HepG2 (cell line): ENCODE results near the gene CARD16. TPM values are rescaled to one million over a fixed set of nuclear protein-coding genes. Genes with fewer than 3 reads are reported as not detected.

Experiments
- ATF7-NPFF ChIP-seq: sonication (generic); formaldehyde crosslinking; IDR thresholded peaks from 2 replicates; pipeline ENCODE4 v1.8.1; 2023; ENCODE audit warnings: mild to moderate bottlenecking, low read depth, missing genetic modification reagents, moderate library complexity
- ATRX ChIP-seq: sonication (generic); formaldehyde crosslinking; IDR thresholded peaks from 2 replicates; pipeline ENCODE4 v1.4.0; 2020; ENCODE audit warnings: missing genetic modification reagents, borderline replicate concordance
- EZH2 ChIP-seq: conservative IDR thresholded peaks from 2 replicates; pipeline ENCODE4 v1.6.1; 2012; ENCODE audit warnings: mild to moderate bottlenecking, low read depth, low read length, moderate library complexity
- FLYWCH1 ChIP-seq: sonication (generic); formaldehyde crosslinking; IDR thresholded peaks from 2 replicates; pipeline ENCODE4 v1.8.1; 2023; ENCODE audit warnings: mild to moderate bottlenecking, missing genetic modification reagents
- GATAD2A ChIP-seq: IDR thresholded peaks from 2 replicates; pipeline ENCODE4 v1.6.1; 2016
- HDAC6 ChIP-seq: fragments of 200-600 bp; sonication (generic); IDR thresholded peaks from 2 replicates; pipeline ENCODE4 v1.7.0; 2017; ENCODE audit warnings: mild to moderate bottlenecking, antibody characterized with exemption, low read length, low read depth
- HNRNPUL1 ChIP-seq: fragments of 200-400 bp; formaldehyde crosslinking; IDR thresholded peaks from 2 replicates; pipeline ENCODE4 v1.6.1; 2017; ENCODE audit warnings: low read depth, mild to moderate bottlenecking, low read length, moderate library complexity
- JDP2 ChIP-seq: sonication (generic); formaldehyde crosslinking; IDR thresholded peaks from 2 replicates; pipeline ENCODE4 v1.8.1; 2022; ENCODE audit warnings: missing genetic modification reagents, borderline replicate concordance
- KDM6A ChIP-seq: IDR thresholded peaks from 2 replicates; pipeline ENCODE4 v1.6.1; 2016; ENCODE audit warnings: low read depth
- KLF12 ChIP-seq: sonication (generic); formaldehyde crosslinking; IDR thresholded peaks from 2 replicates; pipeline ENCODE4 v1.4.0; 2020; ENCODE audit warnings: missing genetic modification reagents, borderline replicate concordance
- KLF6 ChIP-seq: IDR thresholded peaks from 2 replicates; pipeline ENCODE4 v1.8.0; 2016; ENCODE audit warnings: missing biosample characterization, missing genetic modification reagents
- MED8 ChIP-seq: sonication (generic); formaldehyde crosslinking; IDR thresholded peaks from 2 replicates; pipeline ENCODE4 v1.8.1; 2023; ENCODE audit warnings: mild to moderate bottlenecking, missing genetic modification reagents; ENCODE audit not compliant: insufficient replicate concordance
- MIER2 ChIP-seq: IDR thresholded peaks from 2 replicates; pipeline ENCODE4 v1.6.1; 2016; ENCODE audit warnings: missing biosample characterization, missing genetic modification reagents
- NPAS2 ChIP-seq: sonication (generic); formaldehyde crosslinking; IDR thresholded peaks from 2 replicates; pipeline ENCODE4 v1.8.0; 2022; ENCODE audit warnings: mild to moderate bottlenecking, missing genetic modification reagents, borderline replicate concordance
- POLR2AphosphoS5 ChIP-seq: IDR thresholded peaks from 2 replicates; pipeline ENCODE4 v1.6.1; 2012; ENCODE audit warnings: low read depth, low read length
- PREB ChIP-seq: sonication (generic); formaldehyde crosslinking; IDR thresholded peaks from 2 replicates; pipeline ENCODE4 v1.4.0; 2020; ENCODE audit warnings: missing genetic modification reagents
- RFXANK ChIP-seq: IDR thresholded peaks from 2 replicates; pipeline ENCODE4 v1.6.1; 2016
- SIN3A ChIP-seq: IDR thresholded peaks from 2 replicates; pipeline ENCODE4 v1.6.1; 2011; ENCODE audit warnings: low read depth, mild to moderate bottlenecking, control low read depth, low read length, borderline replicate concordance
- SIN3B ChIP-seq: fragments of 150-350 bp; IDR thresholded peaks from 2 replicates; pipeline ENCODE4 v1.6.1; 2014; ENCODE audit warnings: low read length
- SMARCC2 ChIP-seq: fragments of 450-650 bp; IDR thresholded peaks from 2 replicates; pipeline ENCODE4 v1.6.1; 2017; ENCODE audit warnings: antibody characterized with exemption, mild to moderate bottlenecking
- YY1 ChIP-seq: IDR thresholded peaks from 2 replicates; pipeline ENCODE4 v1.6.1; 2011; ENCODE audit warnings: low read length, low read depth, moderate library complexity, mild to moderate bottlenecking; ENCODE audit not compliant: insufficient read depth, insufficient replicate concordance
- ZBTB7A ChIP-seq: sonication (generic); formaldehyde crosslinking; IDR thresholded peaks from 2 replicates; pipeline ENCODE4 v1.8.0; 2022; ENCODE audit warnings: mild to moderate bottlenecking, missing genetic modification reagents
- ZNF18 ChIP-seq: sonication (generic); formaldehyde crosslinking; IDR thresholded peaks from 2 replicates; pipeline ENCODE4 v1.8.0; 2022; ENCODE audit warnings: mild to moderate bottlenecking, missing genetic modification reagents; ENCODE audit not compliant: insufficient replicate concordance
- ZNF484 ChIP-seq: sonication (generic); formaldehyde crosslinking; IDR thresholded peaks from 2 replicates; pipeline ENCODE4 v1.5.1; 2020; ENCODE audit warnings: mild to moderate bottlenecking, low read depth, missing genetic modification reagents, borderline replicate concordance
- ZNF629 ChIP-seq: sonication (generic); formaldehyde crosslinking; conservative IDR thresholded peaks from 2 replicates; pipeline ENCODE4 v1.5.0; 2020; ENCODE audit warnings: missing genetic modification reagents
- ZNF670 ChIP-seq: sonication (generic); formaldehyde crosslinking; IDR thresholded peaks from 2 replicates; pipeline ENCODE4 v1.8.0; 2022; ENCODE audit warnings: mild to moderate bottlenecking, missing genetic modification reagents, borderline replicate concordance
- ZNF724P ChIP-seq: sonication (generic); formaldehyde crosslinking; IDR thresholded peaks from 2 replicates; pipeline ENCODE4 v1.8.0; 2022; ENCODE audit warnings: missing genetic modification reagents, borderline replicate concordance
- polyA plus RNA-seq, 8 experiments: library from polyadenylated mRNA; depleted of rRNA in 3 of 8; stranded (reverse) in 7 of 8; unstranded in 1 of 8; fragments of >200 nt; fragmentation: Illumina TruSeq in 4 of 8; extraction: Trizol in 4 of 8; gene quantifications; 2 replicates each; pipeline versions ENCODE4 v1.2.1 to v1.2.3, GENCODE V29; 2011 to 2016; ENCODE audit warnings: low read depth in 4 of 8, missing spikeins in 1 of 8, mixed read lengths in 1 of 8; ENCODE audit not compliant: insufficient read depth in 1 of 8
- total RNA-seq, 5 experiments: library from RNA; depleted of rRNA; stranded (reverse); fragments of >200 nt; fragmentation: Illumina TruSeq; extraction: Trizol; gene quantifications; 2 replicates each; pipeline ENCODE4 v1.2.3, GENCODE V29; 2016; ENCODE audit warnings: low read depth in 1 of 5
- TF ChIP-seq, protein P1 (sequence below): sonication (generic); formaldehyde crosslinking; IDR thresholded peaks from 2 replicates; pipeline ENCODE4 v1.8.0; 2022; ENCODE audit warnings: low read depth, missing genetic modification reagents
- TF ChIP-seq, protein P2 (sequence below): IDR thresholded peaks from 2 replicates; pipeline ENCODE4 v1.6.1; 2016; ENCODE audit warnings: low read depth

CARD16 gene
- total and polyA plus RNA-seq, 2 of the 13 experiments (the other 11 are each of a cell fraction or from before 2014, with no cell fraction given) = 0.34 TPM; not detected in 1

DNA sequence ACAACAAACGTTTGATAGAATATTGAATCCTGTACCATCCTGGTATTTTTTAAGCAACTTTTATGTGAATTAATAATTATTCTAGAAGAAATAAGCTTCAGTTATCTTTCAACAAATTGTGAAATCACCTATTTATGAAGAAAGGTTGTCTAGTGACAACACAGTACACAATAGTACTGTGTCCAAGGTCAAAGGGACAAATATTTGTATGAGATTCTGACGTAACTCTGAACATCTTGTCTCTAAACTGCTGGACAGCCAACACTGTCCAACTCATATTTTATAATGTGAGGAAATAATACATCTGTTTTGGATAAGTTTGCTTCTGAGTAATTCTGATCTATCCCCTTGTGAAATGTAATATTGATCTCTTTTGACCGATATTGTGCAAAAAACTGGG, 41.1 kb downstream of the CARD16 start (continued):
- TF ChIP-seq, protein P1, sequence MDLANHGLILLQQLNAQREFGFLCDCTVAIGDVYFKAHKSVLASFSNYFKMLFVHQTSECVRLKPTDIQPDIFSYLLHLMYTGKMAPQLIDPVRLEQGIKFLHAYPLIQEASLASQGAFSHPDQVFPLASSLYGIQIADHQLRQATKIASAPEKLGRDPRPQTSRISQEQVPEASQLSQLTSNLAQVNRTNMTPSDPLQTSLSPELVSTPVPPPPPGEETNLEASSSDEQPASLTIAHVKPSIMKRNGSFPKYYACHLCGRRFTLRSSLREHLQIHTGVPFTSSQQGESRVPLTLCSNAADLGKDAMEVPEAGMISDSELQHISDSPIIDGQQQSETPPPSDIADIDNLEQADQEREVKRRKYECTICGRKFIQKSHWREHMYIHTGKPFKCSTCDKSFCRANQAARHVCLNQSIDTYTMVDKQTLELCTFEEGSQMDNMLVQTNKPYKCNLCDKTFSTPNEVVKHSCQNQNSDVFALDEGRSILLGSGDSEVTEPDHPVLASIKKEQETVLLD (CRISPR knock-in tag) = no peak
- TF ChIP-seq ZNF629 (CRISPR knock-in tag) (no peak), SIN3A (no peak), MIER2 (CRISPR knock-in tag) (no peak), ZBTB7A (CRISPR knock-in tag) (no peak), FLYWCH1 (CRISPR knock-in tag) (no peak), ZNF670 (CRISPR knock-in tag) (no peak), POLR2AphosphoS5 (no peak), KDM6A (CRISPR knock-in tag) (no peak), YY1 (no peak), ZNF18 (CRISPR knock-in tag) (no peak), ATRX (CRISPR knock-in tag) (no peak), ZNF484 (CRISPR knock-in tag) (no peak), NPAS2 (no peak), HNRNPUL1 (no peak), RFXANK (CRISPR knock-in tag) (no peak), PREB (CRISPR knock-in tag) (no peak), EZH2 (no peak), JDP2 (CRISPR knock-in tag) (no peak), SMARCC2 (no peak), ATF7-NPFF (no peak), KLF12 (no peak), SIN3B (no peak), MED8 (CRISPR knock-in tag) (no peak), ZNF724P (no peak), GATAD2A (CRISPR knock-in tag) (peak; percentile 93), KLF6 (CRISPR knock-in tag) (no peak), HDAC6 (no peak)
- TF ChIP-seq, protein P2, sequence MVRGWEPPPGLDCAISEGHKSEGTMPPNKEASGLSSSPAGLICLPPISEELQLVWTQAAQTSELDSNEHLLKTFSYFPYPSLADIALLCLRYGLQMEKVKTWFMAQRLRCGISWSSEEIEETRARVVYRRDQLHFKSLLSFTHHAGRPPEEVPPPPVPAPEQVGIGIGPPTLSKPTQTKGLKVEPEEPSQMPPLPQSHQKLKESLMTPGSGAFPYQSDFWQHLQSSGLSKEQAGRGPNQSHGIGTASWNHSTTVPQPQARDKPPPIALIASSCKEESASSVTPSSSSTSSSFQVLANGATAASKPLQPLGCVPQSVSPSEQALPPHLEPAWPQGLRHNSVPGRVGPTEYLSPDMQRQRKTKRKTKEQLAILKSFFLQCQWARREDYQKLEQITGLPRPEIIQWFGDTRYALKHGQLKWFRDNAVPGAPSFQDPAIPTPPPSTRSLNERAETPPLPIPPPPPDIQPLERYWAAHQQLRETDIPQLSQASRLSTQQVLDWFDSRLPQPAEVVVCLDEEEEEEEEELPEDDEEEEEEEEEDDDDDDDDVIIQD (CRISPR knock-in tag) = peak; percentile 67; the same call in 1 of the 2 replicates
